ENCODE data around the gene ANXA4. TPM values are rescaled to one million over a fixed set of nuclear protein-coding genes. Genes with fewer than 3 reads are reported as not detected.

Gene ANXA4
- total RNA-seq, 1 experiment from 2014 or later = 51.1 TPM

DNA sequence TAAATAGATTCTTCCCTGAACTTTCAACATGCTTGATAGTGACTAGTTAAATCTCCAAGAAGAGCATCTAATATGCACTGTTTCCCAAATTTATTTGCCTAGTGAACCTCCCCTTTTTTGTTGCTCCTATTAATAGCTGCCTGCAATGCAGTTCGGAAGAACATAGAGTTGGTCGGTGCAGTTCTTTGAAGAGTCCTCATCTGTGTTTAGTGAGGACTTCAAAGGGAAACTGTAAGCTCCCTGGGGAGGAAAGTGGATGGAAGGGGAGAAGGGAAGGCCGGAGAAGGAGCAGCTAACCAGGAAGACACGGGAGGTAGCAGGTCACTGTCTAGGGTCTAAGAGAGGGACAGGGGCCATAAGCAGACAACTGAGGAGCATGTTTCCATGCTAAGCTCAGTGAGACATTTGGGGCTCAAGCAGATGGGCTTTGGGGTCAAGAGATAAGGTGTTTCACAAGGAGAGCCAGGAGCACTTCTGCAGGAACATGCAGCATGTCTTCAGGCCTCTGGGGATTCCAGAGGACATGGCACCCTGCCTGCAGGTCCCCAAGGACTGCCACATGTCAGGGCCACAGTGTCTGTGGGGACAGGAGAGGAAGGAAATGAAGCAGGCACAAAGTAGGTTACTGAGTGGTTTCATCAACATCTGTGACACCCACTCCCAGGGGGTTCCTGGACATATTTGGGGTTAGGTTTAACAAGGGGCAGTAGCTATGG is 48.7 kb upstream of the ANXA4 start:
- Histone ChIP-seq H2AFZ (ENCODE audit: low read length) (no peak overlapping the region), H3K27me3 (ENCODE audit: low read length) (no peaks in the 10 kb centered on the region), H3K9me3 (ENCODE audit: low read length) (no peaks in the 10 kb centered on the region), H3K79me2 (ENCODE audit: low read length) (no peaks in the 10 kb centered on the region), H3K9ac (ENCODE audit: low read length) (no peak overlapping the region; the same call in 1 of the 2 replicates), H3F3A (ENCODE audit: low read length, unreplicated experiment) (peaks cover 5% of the 10 kb centered on the region), H3K4me1 (ENCODE audit: insufficient read depth, low read length) (peaks cover 43% of the 10 kb centered on the region), H3K4me3 (ENCODE audit: low read length) (no peak overlapping the region), H3K4me2 (ENCODE audit: low read length) (peak overlapping the region; percentile 62; the same call in 1 of the 2 replicates), H4K20me1 (ENCODE audit: low read length) (no peaks in the 10 kb centered on the region), H3K27ac (ENCODE audit: low read length) (peak overlapping the region; percentile 51), H3K36me3 (ENCODE audit: low read depth, low read length) (no peaks in the 10 kb centered on the region), H3K9me2 (replicated peaks; ENCODE audit: low read length) (no peaks in the 10 kb centered on the region)
- no peak for DNase-seq
- ChIA-PET CTCF (no interaction called here), POLR2A (ENCODE audit: unreplicated experiment) (no interaction called here)
- no TSS peak for BruUV-seq (replicated peaks)
- intact Hi-C loops (cut with micrococcal nuclease) = no loop called here
- TF ChIP-seq EZH2phosphoT487 (IDR thresholded peaks at IDR 0.05; ENCODE audit: borderline replicate concordance, low read length) = no peak
- no peak for TF ChIP-seq CTCF (conservative IDR thresholded peaks at IDR 0.05; ENCODE audit: low read depth, low read length)
- no peak for TF ChIP-seq EZH2 (IDR thresholded peaks at IDR 0.05; ENCODE audit: low read length, unreplicated experiment)
- ATAC-seq = no peak

GRCh38 chr2:69693775-69694450 is 48.0 kb upstream of the ANXA4 start:
- Histone ChIP-seq H3K36me3 (ENCODE audit: low read depth, low read length) (no peaks in the 10 kb centered on the region), H3K9me3 (ENCODE audit: low read length) (no peaks in the 10 kb centered on the region), H3K4me2 (ENCODE audit: low read length) (peak overlapping the region; percentile 62), H3K27me3 (ENCODE audit: low read length) (no peaks in the 10 kb centered on the region), H3K27ac (ENCODE audit: low read length) (peak overlapping the region; percentile 50), H3K4me3 (ENCODE audit: low read length) (no peak overlapping the region), H3K9me2 (replicated peaks; ENCODE audit: low read length) (no peaks in the 10 kb centered on the region), H3K9ac (ENCODE audit: low read length) (no peak overlapping the region; the same call in 1 of the 2 replicates), H3K4me1 (ENCODE audit: insufficient read depth, low read length) (peaks cover 43% of the 10 kb centered on the region), H3K79me2 (ENCODE audit: low read length) (no peaks in the 10 kb centered on the region), H4K20me1 (ENCODE audit: low read length) (no peaks in the 10 kb centered on the region), H2AFZ (ENCODE audit: low read length) (no peak overlapping the region; the same call in 1 of the 2 replicates), H3F3A (ENCODE audit: low read length, unreplicated experiment) (peaks cover 5% of the 10 kb centered on the region)
- ATAC-seq (no peak), DNase-seq (peak; percentile 32)
- ChIA-PET CTCF (no interaction called here), POLR2A (ENCODE audit: unreplicated experiment) (no interaction called here)
- BruUV-seq (replicated peaks) = no TSS peak
- intact Hi-C loops (cut with micrococcal nuclease) = loop anchor here (2.0 kb wide), 1 partner anchor 41 kb away; no protein-coding TSS in a partner anchor
- TF ChIP-seq EZH2phosphoT487 (IDR thresholded peaks at IDR 0.05; ENCODE audit: borderline replicate concordance, low read length) (no peak), EZH2 (IDR thresholded peaks at IDR 0.05; ENCODE audit: low read length, unreplicated experiment) (no peak), CTCF (conservative IDR thresholded peaks at IDR 0.05; ENCODE audit: low read depth, low read length) (no peak)

All from PC-3 (cell line).